Activated CD4-positive, alpha-beta T cell treated with anti-CD3 and anti-CD28 coated beads, Interleukin-2, amount 10 ng/mL, durations not matched to agents 7 days and 5 days (primary cell): Measurements from ENCODE around the gene PPP1R14C. TPM values are rescaled to one million over a fixed set of nuclear protein-coding genes. Genes with fewer than 3 reads are reported as not detected.
"Not testable (repeated sequence)": the region's sequence is repeated elsewhere in the genome, so short reads cannot be mapped to it uniquely, and the experiment has no call there.

Experiments
- CTCF ChIA-PET: fragments of 350-600 bp; sonication (Branson Sonifier 250); formaldehyde crosslinking; loops from one replicate; lab custom pipeline; 2021; ENCODE audit warnings: antibody characterized with exemption; lab: Charles Lee
- POLR2A ChIA-PET: fragments of 350-600 bp; sonication (Branson Sonifier 250); formaldehyde crosslinking; loops from one replicate; lab custom pipeline; 2021; ENCODE audit warnings: antibody characterized with exemption; lab: Charles Lee
- DNase-seq: peaks from one replicate; pipeline ENCODE4 v3.0.0-alpha.2; 2020
- H3K27ac Mint-ChIP-seq: one replicate; pipeline ENCODE4 v1.8.0; 2021; ENCODE audit warnings: mild to moderate bottlenecking, moderate library complexity, mixed read lengths
- H3K27me3 Mint-ChIP-seq: one replicate; pipeline ENCODE4 v1.8.0; 2021; ENCODE audit warnings: mixed read lengths
- H3K36me3 Mint-ChIP-seq: one replicate; pipeline ENCODE4 v1.8.0; 2021; ENCODE audit warnings: low read depth, mixed read lengths
- H3K4me1 Mint-ChIP-seq: one replicate; pipeline ENCODE4 v1.8.0; 2021; ENCODE audit warnings: mixed read lengths
- H3K4me3 Mint-ChIP-seq: one replicate; pipeline ENCODE4 v1.8.0; 2021; ENCODE audit warnings: mild to moderate bottlenecking, moderate library complexity, mixed read lengths
- H3K9me3 Mint-ChIP-seq: one replicate; pipeline ENCODE4 v1.8.0; 2021; ENCODE audit warnings: mixed read lengths
- total RNA-seq, 2 experiments: library from RNA; stranded (reverse); gene quantifications; one replicate each; pipeline ENCODE4 v1.2.3, GENCODE V29; 2021

Gene PPP1R14C
- total RNA-seq, 2 experiments from 2014 or later: not detected

- POLR2A ChIA-PET, H3K4me3 Mint-ChIP-seq, CTCF ChIA-PET, H3K36me3 Mint-ChIP-seq, DNase-seq, H3K4me1 Mint-ChIP-seq, H3K27ac Mint-ChIP-seq: not testable (repeated sequence)
- Mint-ChIP-seq H3K9me3 (peaks cover 10% of the 10 kb centered on the region), H3K27me3 (peaks cover 13% of the 10 kb centered on the region)
Observed at GRCh38 chr6:150241756-150242155, 98.9 kb downstream of the PPP1R14C start.

- peaks cover 20% of the 10 kb centered on the region for H3K27me3 Mint-ChIP-seq
- no peak overlapping the region for H3K4me3 Mint-ChIP-seq
- DNase-seq: no peak
- POLR2A ChIA-PET: no interaction called here
- peaks cover 20% of the 10 kb centered on the region for H3K9me3 Mint-ChIP-seq
- H3K27ac Mint-ChIP-seq: no peak overlapping the region
- H3K4me1 Mint-ChIP-seq: no peaks in the 10 kb centered on the region
- H3K36me3 Mint-ChIP-seq: no peaks in the 10 kb centered on the region
- CTCF ChIA-PET: no interaction called here
Observed at GRCh38 chr6:150243620-150244314, 100.9 kb downstream of the PPP1R14C start.

GRCh38 chr6:150245148-150245935 is 102.5 kb downstream of the PPP1R14C start:
- Mint-ChIP-seq H3K4me1 (no peaks in the 10 kb centered on the region), H3K27ac (no peak overlapping the region), H3K36me3 (no peaks in the 10 kb centered on the region), H3K27me3 (peaks cover 20% of the 10 kb centered on the region), H3K4me3 (no peak overlapping the region), H3K9me3 (peaks cover 13% of the 10 kb centered on the region)
- DNase-seq: no peak
- ChIA-PET POLR2A (interaction anchor here (0.6 kb wide), 1 partner anchor 29 kb away, joined by 3 read pairs; no protein-coding TSS in a partner anchor), CTCF (no interaction called here)

GRCh38 chr6:150247803-150248202 is 105.0 kb downstream of the PPP1R14C start:
- Mint-ChIP-seq H3K36me3 (no peaks in the 10 kb centered on the region), H3K9me3 (peaks cover 17% of the 10 kb centered on the region), H3K27me3 (peaks cover 16% of the 10 kb centered on the region), H3K4me3 (no peak overlapping the region), H3K27ac (no peak overlapping the region), H3K4me1 (peaks cover 2% of the 10 kb centered on the region)
- CTCF ChIA-PET: no interaction called here
- no peak for DNase-seq
- POLR2A ChIA-PET: no interaction called here

GRCh38 chr6:150248300-150248699 is 105.5 kb downstream of the PPP1R14C start:
- no peak overlapping the region for H3K27ac Mint-ChIP-seq
- no peaks in the 10 kb centered on the region for H3K36me3 Mint-ChIP-seq
- H3K4me1 Mint-ChIP-seq: peaks cover 6% of the 10 kb centered on the region
- CTCF ChIA-PET: no interaction called here
- peaks cover 16% of the 10 kb centered on the region for H3K27me3 Mint-ChIP-seq
- H3K9me3 Mint-ChIP-seq: peaks cover 17% of the 10 kb centered on the region
- POLR2A ChIA-PET: no interaction called here
- DNase-seq: no peak
- no peak overlapping the region for H3K4me3 Mint-ChIP-seq

GRCh38 chr6:150249261-150249660 is 106.4 kb downstream of the PPP1R14C start:
- Mint-ChIP-seq H3K4me1 (peaks cover 9% of the 10 kb centered on the region), H3K4me3 (no peak overlapping the region), H3K9me3 (peaks cover 17% of the 10 kb centered on the region), H3K27ac (no peak overlapping the region), H3K27me3 (peaks cover 13% of the 10 kb centered on the region), H3K36me3 (no peaks in the 10 kb centered on the region)
- no peak for DNase-seq
- CTCF ChIA-PET: no interaction called here
- POLR2A ChIA-PET: no interaction called here

- ChIA-PET POLR2A (no interaction called here), CTCF (interaction anchor here (1.4 kb wide), 1 partner anchor 26 kb away, joined by 3 read pairs; no protein-coding TSS in a partner anchor)
- no peak overlapping the region for H3K4me3 Mint-ChIP-seq
- peaks cover 14% of the 10 kb centered on the region for H3K9me3 Mint-ChIP-seq
- H3K36me3 Mint-ChIP-seq: no peaks in the 10 kb centered on the region
- peaks cover 9% of the 10 kb centered on the region for H3K4me1 Mint-ChIP-seq
- DNase-seq: no peak
- peaks cover 9% of the 10 kb centered on the region for H3K27me3 Mint-ChIP-seq
- no peak overlapping the region for H3K27ac Mint-ChIP-seq
Observed at GRCh38 chr6:150250826-150251225, 108.0 kb downstream of the PPP1R14C start.

GRCh38 chr6:150251566-150252186 is 108.8 kb downstream of the PPP1R14C start:
- no peaks in the 10 kb centered on the region for H3K36me3 Mint-ChIP-seq
- peaks cover 14% of the 10 kb centered on the region for H3K9me3 Mint-ChIP-seq
- peaks cover 11% of the 10 kb centered on the region for H3K27me3 Mint-ChIP-seq
- no peak for DNase-seq
- POLR2A ChIA-PET: no interaction called here
- peaks cover 14% of the 10 kb centered on the region for H3K4me1 Mint-ChIP-seq
- H3K4me3 Mint-ChIP-seq: no peak overlapping the region
- CTCF ChIA-PET: interaction anchor here (0.6 to 1.4 kb wide), 3 partner anchors 26 to 245 kb away, joined by 3 read pairs; no protein-coding TSS in a partner anchor
- H3K27ac Mint-ChIP-seq: no peak overlapping the region

GRCh38 chr6:150252714-150253444 is 110.0 kb downstream of the PPP1R14C start:
- Mint-ChIP-seq H3K4me1 (peaks cover 19% of the 10 kb centered on the region), H3K9me3 (peaks cover 7% of the 10 kb centered on the region), H3K27ac (no peak overlapping the region), H3K4me3 (no peak overlapping the region), H3K36me3 (no peaks in the 10 kb centered on the region), H3K27me3 (peaks cover 4% of the 10 kb centered on the region)
- CTCF ChIA-PET: no interaction called here
- POLR2A ChIA-PET: no interaction called here
- DNase-seq: no peak

GRCh38 chr6:150253489-150253888 is 110.6 kb downstream of the PPP1R14C start:
- no peak overlapping the region for H3K27ac Mint-ChIP-seq
- H3K4me1 Mint-ChIP-seq: peaks cover 19% of the 10 kb centered on the region
- no peak overlapping the region for H3K4me3 Mint-ChIP-seq
- no peaks in the 10 kb centered on the region for H3K36me3 Mint-ChIP-seq
- ChIA-PET CTCF (no interaction called here), POLR2A (no interaction called here)
- H3K9me3 Mint-ChIP-seq: peaks cover 3% of the 10 kb centered on the region
- H3K27me3 Mint-ChIP-seq: peaks cover 4% of the 10 kb centered on the region
- DNase-seq: no peak

- Mint-ChIP-seq H3K36me3 (no peaks in the 10 kb centered on the region), H3K27ac (no peak overlapping the region), H3K4me1 (peaks cover 19% of the 10 kb centered on the region), H3K4me3 (no peak overlapping the region), H3K9me3 (peaks cover 3% of the 10 kb centered on the region), H3K27me3 (peaks cover 4% of the 10 kb centered on the region)
- ChIA-PET CTCF (no interaction called here), POLR2A (no interaction called here)
- no peak for DNase-seq
Observed at GRCh38 chr6:150254770-150255169, 111.9 kb downstream of the PPP1R14C start.

GRCh38 chr6:150255840-150256239 is 113.0 kb downstream of the PPP1R14C start:
- Mint-ChIP-seq H3K36me3 (no peaks in the 10 kb centered on the region), H3K4me1 (peaks cover 19% of the 10 kb centered on the region), H3K4me3 (no peak overlapping the region), H3K27me3 (peaks cover 7% of the 10 kb centered on the region), H3K9me3 (no peaks in the 10 kb centered on the region), H3K27ac (no peak overlapping the region)
- POLR2A ChIA-PET: no interaction called here
- CTCF ChIA-PET: no interaction called here
- DNase-seq: no peak
